ENCODE measurements around the gene MTPN. TPM values are rescaled to one million over a fixed set of nuclear protein-coding genes. Genes with fewer than 3 reads are reported as not detected.

Gene MTPN
- total RNA-seq, 2 experiments from 2014 or later: 91.3 to 281 TPM

DNA sequence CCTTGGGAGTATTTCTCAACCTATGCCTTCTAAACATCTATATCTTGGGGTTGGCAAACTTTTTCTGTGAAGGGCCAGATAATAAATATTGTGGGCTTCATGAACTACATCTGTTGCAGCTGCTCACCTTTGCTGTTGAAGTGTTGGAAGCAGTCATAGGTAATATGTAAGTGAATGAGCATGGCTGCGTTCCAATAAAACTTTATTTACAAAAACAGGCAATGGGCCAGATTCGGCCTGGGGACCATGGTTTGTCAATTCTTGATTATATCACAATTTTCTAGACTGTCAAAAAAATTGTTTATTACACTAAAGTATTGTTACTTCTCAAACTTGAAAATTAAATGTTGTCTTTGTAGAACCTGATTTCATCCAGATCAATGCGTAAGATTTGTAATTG lies 54.9 kb downstream of the MTPN start:
- H3K4me1 ChIP-seq (ENCODE audit: insufficient read depth, low read length, poor library complexity, severe bottlenecking): no peaks in the 10 kb centered on the region
- POLR2A ChIA-PET: no interaction called here

DNA sequence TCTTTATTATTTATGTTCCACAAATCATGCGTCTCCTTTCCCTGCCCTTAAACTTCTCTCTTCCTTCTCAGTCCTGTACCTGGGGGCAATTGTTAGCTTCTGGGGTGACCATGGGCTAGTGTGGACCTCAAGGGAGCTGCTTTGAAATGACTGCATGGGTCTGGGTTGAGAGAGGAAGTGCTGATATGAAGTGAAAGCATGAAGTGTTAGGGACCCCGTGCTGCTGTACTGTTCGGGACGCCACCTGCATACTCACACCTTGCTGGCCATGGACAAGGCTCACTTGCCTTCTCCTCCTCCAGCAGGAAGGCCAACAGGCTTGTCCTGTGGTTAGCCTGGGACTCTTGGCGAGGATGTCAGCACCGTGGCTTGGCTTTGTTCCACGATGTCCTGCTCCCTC lies 56.7 kb downstream of the MTPN start:
- Histone ChIP-seq H3K27ac (ENCODE audit: low read depth, low read length, poor library complexity, severe bottlenecking) (no peak overlapping the region), H3K79me2 (ENCODE audit: insufficient read depth, low read depth, low read length) (no peaks in the 10 kb centered on the region), H4K20me1 (ENCODE audit: insufficient read depth, low read length) (no peaks in the 10 kb centered on the region), H3K4me1 (ENCODE audit: insufficient read depth, low read length, poor library complexity, severe bottlenecking) (no peaks in the 10 kb centered on the region), H3K4me3 (ENCODE audit: low read depth, low read length, poor library complexity, severe bottlenecking) (no peak overlapping the region), H3K36me3 (ENCODE audit: insufficient read depth, low read length) (peaks cover 24% of the 10 kb centered on the region), H2AFZ (ENCODE audit: low read length) (no peak overlapping the region), H3K9me3 (ENCODE audit: low read length) (no peaks in the 10 kb centered on the region), H3K9me2 (ENCODE audit: insufficient read depth, low read length) (no peaks in the 10 kb centered on the region), H3K4me2 (ENCODE audit: low read length) (no peak overlapping the region)
- POLR2A ChIA-PET: interaction anchor here (1.1 to 2.0 kb wide), 2 partner anchors 9 to 13 kb away, joined by 6 to 8 read pairs; no protein-coding TSS in a partner anchor
- CTCF ChIA-PET (ENCODE audit: unreplicated experiment): no interaction called here
- TF ChIP-seq, protein P1, sequence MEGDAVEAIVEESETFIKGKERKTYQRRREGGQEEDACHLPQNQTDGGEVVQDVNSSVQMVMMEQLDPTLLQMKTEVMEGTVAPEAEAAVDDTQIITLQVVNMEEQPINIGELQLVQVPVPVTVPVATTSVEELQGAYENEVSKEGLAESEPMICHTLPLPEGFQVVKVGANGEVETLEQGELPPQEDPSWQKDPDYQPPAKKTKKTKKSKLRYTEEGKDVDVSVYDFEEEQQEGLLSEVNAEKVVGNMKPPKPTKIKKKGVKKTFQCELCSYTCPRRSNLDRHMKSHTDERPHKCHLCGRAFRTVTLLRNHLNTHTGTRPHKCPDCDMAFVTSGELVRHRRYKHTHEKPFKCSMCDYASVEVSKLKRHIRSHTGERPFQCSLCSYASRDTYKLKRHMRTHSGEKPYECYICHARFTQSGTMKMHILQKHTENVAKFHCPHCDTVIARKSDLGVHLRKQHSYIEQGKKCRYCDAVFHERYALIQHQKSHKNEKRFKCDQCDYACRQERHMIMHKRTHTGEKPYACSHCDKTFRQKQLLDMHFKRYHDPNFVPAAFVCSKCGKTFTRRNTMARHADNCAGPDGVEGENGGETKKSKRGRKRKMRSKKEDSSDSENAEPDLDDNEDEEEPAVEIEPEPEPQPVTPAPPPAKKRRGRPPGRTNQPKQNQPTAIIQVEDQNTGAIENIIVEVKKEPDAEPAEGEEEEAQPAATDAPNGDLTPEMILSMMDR (conservative IDR thresholded peaks at IDR 0.05; ENCODE audit: low read length): no peak
- TF ChIP-seq EZH2phosphoT487 (IDR thresholded peaks at IDR 0.05; ENCODE audit: borderline replicate concordance, low read depth, low read length): no peak
- intact Hi-C loops (cut with micrococcal nuclease; ENCODE audit: unreplicated experiment): no loop called here
- no TSS peak for BruUV-seq (replicated peaks)
- DNase-seq (ENCODE audit: low spot score): no peak

More for the DNA sequence above, 54.9 kb downstream of the MTPN start:
- CTCF ChIA-PET (ENCODE audit: unreplicated experiment): no interaction called here
- intact Hi-C loops (cut with micrococcal nuclease; ENCODE audit: unreplicated experiment): no loop called here
- Histone ChIP-seq H3K27ac (ENCODE audit: low read depth, low read length, poor library complexity, severe bottlenecking) (no peak overlapping the region), H2AFZ (ENCODE audit: low read length) (no peak overlapping the region), H3K9me3 (ENCODE audit: low read length) (no peaks in the 10 kb centered on the region), H3K36me3 (ENCODE audit: insufficient read depth, low read length) (peaks cover 42% of the 10 kb centered on the region), H3K9me2 (ENCODE audit: insufficient read depth, low read length) (no peaks in the 10 kb centered on the region), H4K20me1 (ENCODE audit: insufficient read depth, low read length) (no peaks in the 10 kb centered on the region), H3K4me2 (ENCODE audit: low read length) (no peak overlapping the region), H3K4me3 (ENCODE audit: low read depth, low read length, poor library complexity, severe bottlenecking) (no peak overlapping the region), H3K79me2 (ENCODE audit: insufficient read depth, low read depth, low read length) (peaks cover 5% of the 10 kb centered on the region; the same call in 1 of the 2 replicates)
- TF ChIP-seq, protein P1 (conservative IDR thresholded peaks at IDR 0.05; ENCODE audit: low read length): no peak
- no peak for TF ChIP-seq EZH2phosphoT487 (IDR thresholded peaks at IDR 0.05; ENCODE audit: borderline replicate concordance, low read depth, low read length)
- BruUV-seq (replicated peaks): no TSS peak
- DNase-seq (ENCODE audit: low spot score): no peak

DNA sequence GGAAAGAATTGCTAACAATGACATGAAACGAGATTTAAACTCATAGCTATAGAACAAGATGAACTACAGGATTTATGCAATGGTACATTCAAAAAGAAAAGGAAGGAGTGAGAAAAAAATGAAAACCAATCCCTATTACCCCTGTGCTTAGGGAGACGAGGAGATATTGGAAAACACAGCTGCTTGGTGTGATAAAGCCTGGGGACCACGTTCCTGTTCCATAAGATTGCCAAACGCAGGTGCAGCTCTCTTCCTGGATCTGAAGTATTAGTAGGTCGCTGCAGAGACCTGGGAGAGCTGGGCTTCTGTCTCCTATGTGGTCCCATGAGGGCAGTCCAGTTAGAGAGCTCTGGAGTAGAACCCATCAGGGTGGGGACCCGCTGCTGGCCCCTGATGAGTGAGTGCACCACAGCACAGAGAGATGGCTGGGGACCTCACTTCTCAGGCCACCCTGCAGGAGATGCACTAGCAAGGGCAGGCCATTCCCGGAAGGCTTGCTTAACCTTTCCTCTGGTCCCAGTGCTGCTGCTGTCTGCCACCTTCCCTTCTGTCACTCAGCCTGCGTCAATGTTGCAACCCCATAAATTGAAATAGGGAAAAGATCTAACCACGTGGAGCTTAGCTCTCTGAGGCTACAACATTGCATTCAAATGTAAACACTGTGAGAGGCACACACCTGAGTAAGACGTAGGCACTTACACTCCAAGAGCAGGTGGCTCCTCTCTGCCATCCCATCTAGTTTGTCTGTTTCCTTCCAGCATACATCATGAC lies 57.9 kb downstream of the MTPN start:
- Histone ChIP-seq H3K27ac (ENCODE audit: low read depth, low read length, poor library complexity, severe bottlenecking) (no peak overlapping the region), H2AFZ (ENCODE audit: low read length) (no peak overlapping the region), H3K9me3 (ENCODE audit: low read length) (no peaks in the 10 kb centered on the region), H3K4me3 (ENCODE audit: low read depth, low read length, poor library complexity, severe bottlenecking) (no peak overlapping the region), H3K4me1 (ENCODE audit: insufficient read depth, low read length, poor library complexity, severe bottlenecking) (no peaks in the 10 kb centered on the region), H3K36me3 (ENCODE audit: insufficient read depth, low read length) (peaks cover 16% of the 10 kb centered on the region), H3K79me2 (ENCODE audit: insufficient read depth, low read depth, low read length) (no peaks in the 10 kb centered on the region), H3K4me2 (ENCODE audit: low read length) (no peak overlapping the region), H3K9me2 (ENCODE audit: insufficient read depth, low read length) (no peaks in the 10 kb centered on the region), H4K20me1 (ENCODE audit: insufficient read depth, low read length) (no peaks in the 10 kb centered on the region)
- ChIA-PET POLR2A (interaction anchor here (2.0 kb wide), 1 partner anchor 10 kb away, joined by 8 read pairs; no protein-coding TSS in a partner anchor), CTCF (ENCODE audit: unreplicated experiment) (no interaction called here)
- intact Hi-C loops (cut with micrococcal nuclease; ENCODE audit: unreplicated experiment): no loop called here
- no TSS peak for BruUV-seq (replicated peaks)
- TF ChIP-seq EZH2phosphoT487 (IDR thresholded peaks at IDR 0.05; ENCODE audit: borderline replicate concordance, low read depth, low read length): no peak
- TF ChIP-seq, protein P1 (conservative IDR thresholded peaks at IDR 0.05; ENCODE audit: low read length): no peak
- DNase-seq (ENCODE audit: low spot score): no peak

Measured in OCI-LY7 (cell line).